GM18907 (cell line): ENCODE data around the gene CDCA7.
"Not testable (repeated sequence)": the region's sequence is repeated elsewhere in the genome, so short reads cannot be mapped to it uniquely, and the experiment has no call there.

ENCODE experiments used
- ATAC-seq: cut with Tn5 transposase; IDR thresholded peaks from one replicate; pipeline ENCODE4 v1.9.1; 2021; ENCODE audit warnings: mild to moderate bottlenecking, moderate library complexity; ENCODE audit not compliant: unreplicated experiment

Gene CDCA7

GRCh38 chr2:173358616-173359015 is 3.9 kb downstream of the CDCA7 start:
- no peak for ATAC-seq

GRCh38 chr2:173359231-173359630 is 4.6 kb downstream of the CDCA7 start:
- no peak for ATAC-seq

- no peak for ATAC-seq
Measured at GRCh38 chr2:173370198-173370597, 15.5 kb downstream of the CDCA7 start.

- ATAC-seq: no peak
Measured at GRCh38 chr2:173371023-173371422, 16.4 kb downstream of the CDCA7 start.

- ATAC-seq: no peak
Measured at GRCh38 chr2:173373290-173373689, 18.6 kb downstream of the CDCA7 start.

- no peak for ATAC-seq
Measured at GRCh38 chr2:173374634-173375033, 20.0 kb downstream of the CDCA7 start.

GRCh38 chr2:173385534-173385933 is 30.9 kb downstream of the CDCA7 start:
- ATAC-seq: not testable (repeated sequence)

- ATAC-seq: no peak
Measured at GRCh38 chr2:173386021-173386737, 31.5 kb downstream of the CDCA7 start.

GRCh38 chr2:173386738-173387065 is 32.0 kb downstream of the CDCA7 start:
- ATAC-seq: no peak

GRCh38 chr2:173387079-173387478 is 32.4 kb downstream of the CDCA7 start:
- no peak for ATAC-seq

GRCh38 chr2:173387660-173388059 is 33.0 kb downstream of the CDCA7 start:
- ATAC-seq: no peak

GRCh38 chr2:173388795-173389194 is 34.1 kb downstream of the CDCA7 start:
- ATAC-seq: no peak

- no peak for ATAC-seq
Measured at GRCh38 chr2:173390036-173390435, 35.4 kb downstream of the CDCA7 start.

- no peak for ATAC-seq
Measured at GRCh38 chr2:173392731-173393130, 38.1 kb downstream of the CDCA7 start.

GRCh38 chr2:173393186-173393585 is 38.5 kb downstream of the CDCA7 start:
- no peak for ATAC-seq

- ATAC-seq: no peak
Measured at GRCh38 chr2:173393636-173394035, 39.0 kb downstream of the CDCA7 start.

- ATAC-seq: no peak
Measured at GRCh38 chr2:173394091-173394974, 39.7 kb downstream of the CDCA7 start.

- no peak for ATAC-seq
Measured at GRCh38 chr2:173395567-173396351, 41.1 kb downstream of the CDCA7 start.

- ATAC-seq: no peak
Measured at GRCh38 chr2:173397539-173397938, 42.9 kb downstream of the CDCA7 start.

GRCh38 chr2:173399229-173399628 is 44.6 kb downstream of the CDCA7 start:
- ATAC-seq: no peak

GRCh38 chr2:173400760-173401159 is 46.1 kb downstream of the CDCA7 start:
- no peak for ATAC-seq
